Heart left ventricle (tissue), 16 donors: ENCODE measurements around the gene RPS16. TPM values are rescaled to one million over a fixed set of nuclear protein-coding genes. Genes with fewer than 3 reads are reported as not detected.

ENCODE experiments used
- ATAC-seq, 4 donors: fragments of 200-7000 bp; cut with Tn5 transposase; one replicate each; pipeline ENCODE4 v1.9.1; 2020 to 2022; ENCODE audit warnings: moderate library complexity in 4 of 4, mild to moderate bottlenecking in 3 of 4, moderate number of reproducible peaks in 1 of 4
- DNase-seq, 5 donors: peaks; one replicate each; pipeline ENCODE4 v3.0.0-alpha.2; 2020
- H3K27ac ChIP-seq, 12 donors: fragments of 200-600 bp; sonication (generic) in 4 of 12; one replicate each; pipeline versions ENCODE4 v1.5.0 to v1.8.0; 2016 to 2022; ENCODE audit warnings: mild to moderate bottlenecking in 2 of 12
- H3K27me3 ChIP-seq, 9 donors: fragments of 200-600 bp; sonication (generic) in 2 of 9; one replicate each; pipeline versions ENCODE4 v1.5.1 to v1.8.0; 2016 to 2022; ENCODE audit warnings: mild to moderate bottlenecking in 3 of 9
- H3K36me3 ChIP-seq, 9 donors: fragments of 200-600 bp; sonication (generic) in 2 of 9; one replicate each; pipeline versions ENCODE4 v1.5.0 to v1.8.0; 2018 to 2022; ENCODE audit warnings: mild to moderate bottlenecking in 2 of 9
- H3K4me1 ChIP-seq, 12 donors: fragments of 200-600 bp; sonication (generic) in 4 of 12; one replicate each; pipeline versions ENCODE4 v1.5.0 to v1.8.0; 2016 to 2022; ENCODE audit warnings: mild to moderate bottlenecking in 3 of 12
- H3K4me3 ChIP-seq, 12 donors: fragments of 200-600 bp; sonication (generic) in 4 of 12; one replicate each; pipeline versions ENCODE4 v1.5.0 to v1.8.0; 2017 to 2022; ENCODE audit warnings: mild to moderate bottlenecking in 9 of 12, moderate library complexity in 4 of 12
- H3K9me3 ChIP-seq, 12 donors: fragments of 200-600 bp; sonication (generic) in 4 of 12; one replicate each; pipeline versions ENCODE4 v1.5.0 to v1.8.0; 2016 to 2022; ENCODE audit warnings: mild to moderate bottlenecking in 1 of 12
- POLR2A ChIP-seq, 2 donors: fragments of 450-650 bp; IDR thresholded peaks; one replicate each; pipeline ENCODE4 v1.6.1; 2017; ENCODE audit warnings: antibody characterized with exemption in 2 of 2, mild to moderate bottlenecking in 2 of 2, moderate library complexity in 2 of 2
- WGBS, 4 donors: extraction: QIAGEN DNeasy Blood & Tissue Kit in 2 of 4; methylation state at CpG; one replicate each; pipeline versions ENCODE4 v1.1.5 to v1.1.7; 2013 to 2018; 5-methylcytosine and 5-hydroxymethylcytosine counted together
- intact Hi-C, 10 donors: fragments of 100-400 bp; cut with DNase I; formaldehyde crosslinking; loops; one replicate each; pipeline versions ENCODE4 v1.11.1 to v1.14.2; 2022
- microRNA-seq, 4 donors: library from miRNA; unstranded; fragments of <30 nt; microRNA quantifications; one replicate each; pipeline versions ENCODE4 to v1.2.0, GENCODE V29; 2017 to 2020
- polyA plus RNA-seq, 2 donors: library from polyadenylated mRNA; stranded (reverse); fragments of 200-250 nt; gene quantifications; one replicate each; pipeline ENCODE4 v1.2.3, GENCODE V29; 2013
- total RNA-seq, 9 donors: library from RNA; depleted of rRNA in 2 of 9; stranded (reverse); fragments of >200 nt in 2 of 9; fragmentation: NEBNext Ultra II Directional in 3 of 9; extraction: Animal tissue kit (Norgen Biotek cat#: 25700) in 3 of 9; gene quantifications; one replicate each; pipeline versions ENCODE4 v1.1.0 to v1.2.4, GENCODE V29; 2016 to 2023
- TF ChIP-seq, protein P1 (sequence below), 12 donors: fragments of 200-600 bp; sonication (generic) in 4 of 12; IDR thresholded peaks; one replicate each; pipeline versions ENCODE4 v1.5.0 to v1.8.0; 2018 to 2022; ENCODE audit warnings: antibody characterized with exemption in 12 of 12, mild to moderate bottlenecking in 5 of 12
- donor health status: ischemic (EF 13 %, LVEDD 7.1; RV severe dilation, severe dysfunction).
- donor health status: healthy with polysubstance abuse.
- donor health status: DM: no; HTN: yes; CAD: no.
- donor health status: DM: no; HTN: no; CAD: no.
- donor health status: ischemic (EF 25% LVEDD 6.9; RV normal size, moderate dysfunction).
- donor health status: ischemic (EF 25% LVEDD 5.7; RV mildly dilated, moderate dysfunction).
- donor health status: healthy.
- donor health status: DM: yes; HTN: yes; CAD: no.
- donor health status: ischemic (EF 35%, LVEDD 5.7; RV mildly dilated, moderate dysfunction).
- donor health status: nonischemic (EF 11% LVEDD 7.7; RV severe dilation, severe dysfunction).
- donor health status: DM: yes; HTN: yes; CAD: no.
- donor health status: PGD.
- donor health status: ischemic (EF 29% LVEDD 5.4; RV normal size, mild dysfunction).
- donor health status: nonischemic (EF 23%, LVEDD 6.1; RV moderate dilation, normal function).

Gene RPS16
- total and polyA plus RNA-seq, 11 donors: 617 to 2,656 (median 1,374) TPM

DNA sequence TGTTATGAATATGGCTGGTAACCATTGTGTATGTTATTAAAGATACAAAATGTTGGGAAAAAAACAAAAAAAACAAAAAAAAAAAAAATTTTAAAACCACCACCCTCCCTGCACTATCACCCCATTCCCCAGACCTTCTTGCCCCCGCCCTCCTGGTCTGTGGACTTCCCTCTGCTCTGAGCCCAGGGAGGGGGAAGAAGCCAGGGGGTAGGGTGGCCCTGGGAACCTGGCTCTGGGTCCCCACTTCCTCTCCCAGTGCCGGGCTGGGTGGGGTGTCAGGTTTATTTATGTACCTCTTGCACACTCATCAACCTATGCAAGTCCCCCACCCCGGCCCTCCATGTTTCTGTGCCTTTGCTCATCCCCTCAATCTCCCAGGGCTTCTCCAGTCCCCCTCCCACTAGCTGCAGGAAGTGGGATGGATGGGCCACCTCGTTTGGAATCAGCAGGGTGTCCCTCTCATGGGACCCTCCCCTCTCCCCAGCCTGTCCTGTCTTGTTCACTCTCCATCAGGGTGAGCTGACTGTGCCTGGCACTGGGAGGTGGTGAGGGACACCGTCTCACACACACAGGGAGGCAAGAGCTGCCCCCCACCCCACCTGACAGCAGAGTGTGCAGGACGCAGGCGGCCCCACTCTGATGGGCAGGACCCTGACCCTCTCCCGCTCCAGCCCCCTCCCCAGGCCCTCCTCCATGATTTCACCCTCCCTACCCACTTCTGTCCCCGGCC, 50.7 kb downstream of the RPS16 start:
- intact Hi-C loops: loop anchor here in 1 of 10 donors (5.0 kb wide), 1 partner anchor 38 kb away; no protein-coding TSS in a partner anchor
- 69 to 74% (median 71%) methylated on average over 7 to 9 of the region's 9 CpGs for WGBS, 4 donors

More for the DNA sequence above, 50.7 kb downstream of the RPS16 start:
- no peak overlapping the region for H3K4me3 ChIP-seq
- H3K4me1 ChIP-seq: peaks cover under 1 to 8% (median 5%) of the 10 kb centered on the region in 12 donors
- peaks cover 3 to 98% (median 94%) of the 10 kb centered on the region in 9 donors for H3K36me3 ChIP-seq
- peak in 1 of 4 donors; percentile 15 for ATAC-seq
- H3K27me3 ChIP-seq: no peaks in the 10 kb centered on the region
- H3K27ac ChIP-seq: no peak overlapping the region
- TF ChIP-seq POLR2A (IDR thresholded peaks at IDR 0.05): no peak
- TF ChIP-seq, protein P1, sequence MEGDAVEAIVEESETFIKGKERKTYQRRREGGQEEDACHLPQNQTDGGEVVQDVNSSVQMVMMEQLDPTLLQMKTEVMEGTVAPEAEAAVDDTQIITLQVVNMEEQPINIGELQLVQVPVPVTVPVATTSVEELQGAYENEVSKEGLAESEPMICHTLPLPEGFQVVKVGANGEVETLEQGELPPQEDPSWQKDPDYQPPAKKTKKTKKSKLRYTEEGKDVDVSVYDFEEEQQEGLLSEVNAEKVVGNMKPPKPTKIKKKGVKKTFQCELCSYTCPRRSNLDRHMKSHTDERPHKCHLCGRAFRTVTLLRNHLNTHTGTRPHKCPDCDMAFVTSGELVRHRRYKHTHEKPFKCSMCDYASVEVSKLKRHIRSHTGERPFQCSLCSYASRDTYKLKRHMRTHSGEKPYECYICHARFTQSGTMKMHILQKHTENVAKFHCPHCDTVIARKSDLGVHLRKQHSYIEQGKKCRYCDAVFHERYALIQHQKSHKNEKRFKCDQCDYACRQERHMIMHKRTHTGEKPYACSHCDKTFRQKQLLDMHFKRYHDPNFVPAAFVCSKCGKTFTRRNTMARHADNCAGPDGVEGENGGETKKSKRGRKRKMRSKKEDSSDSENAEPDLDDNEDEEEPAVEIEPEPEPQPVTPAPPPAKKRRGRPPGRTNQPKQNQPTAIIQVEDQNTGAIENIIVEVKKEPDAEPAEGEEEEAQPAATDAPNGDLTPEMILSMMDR (IDR thresholded peaks at IDR 0.05): no peak
- no peaks in the 10 kb centered on the region for H3K9me3 ChIP-seq
- DNase-seq: no peak

Small RNAs within 50 kb of the gene (microRNA-seq; reads per million reads assigned to microRNA genes)
- 0 to 0.62 (median 0.10) reads per million in 4 donors for gene MIR4530

Other genes with a start within 250 kb of the RPS16 start
- under 1 TPM in 1 of 9 donors, not detected in 8; 0.16 TPM for gene NCCRP1, start 239.0 kb downstream of the RPS16 start, total RNA-seq
- gene NCCRP1, start 239.0 kb downstream of the RPS16 start, polyA plus RNA-seq: not detected
- gene SYCN, start 231.7 kb downstream of the RPS16 start, total RNA-seq: under 1 TPM in 1 of 9 donors, not detected in 8; 0.77 TPM
- not detected for gene SYCN, start 231.7 kb downstream of the RPS16 start, polyA plus RNA-seq
- not detected for gene IFNL3, start 190.9 kb downstream of the RPS16 start, total RNA-seq
- not detected for gene IFNL3, start 190.9 kb downstream of the RPS16 start, polyA plus RNA-seq
- gene IFNL4, start 187.1 kb downstream of the RPS16 start, total RNA-seq: not detected
- not detected for gene IFNL4, start 187.1 kb downstream of the RPS16 start, polyA plus RNA-seq
- gene IFNL2, start 167.6 kb downstream of the RPS16 start, total RNA-seq: not detected
- not detected for gene IFNL2, start 167.6 kb downstream of the RPS16 start, polyA plus RNA-seq
- gene IFNL1, start 139.5 kb downstream of the RPS16 start, total RNA-seq: not detected
- gene IFNL1, start 139.5 kb downstream of the RPS16 start, polyA plus RNA-seq: not detected
- gene LRFN1, start 115.1 kb downstream of the RPS16 start, total RNA-seq: under 1 TPM in 8 of 9 donors, not detected in 1; 0.09 to 0.50 (median 0.28) TPM
- gene LRFN1, start 115.1 kb downstream of the RPS16 start, polyA plus RNA-seq: under 1 TPM; 0.14 to 0.34 TPM
- gene GMFG, start 99.9 kb downstream of the RPS16 start, total RNA-seq: 10 to 100 TPM in 8 of 9 donors, 1 to 10 TPM in 1; 6.4 to 93.3 (median 10.8) TPM
- 10 to 100 TPM; 16.8 to 18.7 TPM for gene GMFG, start 99.9 kb downstream of the RPS16 start, polyA plus RNA-seq
- gene SAMD4B, start 93.5 kb downstream of the RPS16 start, total RNA-seq: 100 to 1,000 TPM in 1 of 9 donors, 10 to 100 TPM in 8; 34.9 to 101 (median 52.3) TPM
- 10 to 100 TPM; 62.1 to 78.6 TPM for gene SAMD4B, start 93.5 kb downstream of the RPS16 start, polyA plus RNA-seq
- gene PAF1, start 44.8 kb downstream of the RPS16 start, total RNA-seq: 10 to 100 TPM; 32.8 to 75.7 (median 40.7) TPM
- 10 to 100 TPM; 32.5 to 61.1 TPM for gene PAF1, start 44.8 kb downstream of the RPS16 start, polyA plus RNA-seq
- 10 to 100 TPM; 26.3 to 53.0 (median 34.1) TPM for gene MED29, start 44.6 kb downstream of the RPS16 start, total RNA-seq
- gene MED29, start 44.6 kb downstream of the RPS16 start, polyA plus RNA-seq: 10 to 100 TPM; 34.1 to 46.0 TPM
- gene ZFP36, start 29.1 kb downstream of the RPS16 start, total RNA-seq: 100 to 1,000 TPM in 2 of 9 donors, 10 to 100 TPM in 7; 16.1 to 145 (median 51.1) TPM
- gene ZFP36, start 29.1 kb downstream of the RPS16 start, polyA plus RNA-seq: 10 to 100 TPM; 45.8 to 65.1 TPM
- 10 to 100 TPM in 8 of 9 donors, 1 to 10 TPM in 1; 9.2 to 38.5 (median 14.6) TPM for gene PLEKHG2, start 23.3 kb downstream of the RPS16 start, total RNA-seq
- gene PLEKHG2, start 23.3 kb downstream of the RPS16 start, polyA plus RNA-seq: 10 to 100 TPM in 1 of 2 donors, 1 to 10 TPM in 1; 8.9 to 11.7 TPM
- gene SUPT5H, start 9.6 kb upstream of the RPS16 start, total RNA-seq: 100 to 1,000 TPM in 1 of 9 donors, 10 to 100 TPM in 8; 64.2 to 113 (median 81.7) TPM
- gene SUPT5H, start 9.6 kb upstream of the RPS16 start, polyA plus RNA-seq: 100 to 1,000 TPM in 1 of 2 donors, 10 to 100 TPM in 1; 63.8 to 112 TPM
- gene TIMM50, start 44.9 kb upstream of the RPS16 start, total RNA-seq: 10 to 100 TPM; 66.0 to 91.3 (median 77.3) TPM
- 100 to 1,000 TPM; 103 to 106 TPM for gene TIMM50, start 44.9 kb upstream of the RPS16 start, polyA plus RNA-seq
- not detected for gene DLL3, start 63.0 kb upstream of the RPS16 start, total RNA-seq
- gene DLL3, start 63.0 kb upstream of the RPS16 start, polyA plus RNA-seq: not detected
- not detected for gene SELENOV, start 79.2 kb upstream of the RPS16 start, total RNA-seq
- gene SELENOV, start 79.2 kb upstream of the RPS16 start, polyA plus RNA-seq: not detected
- 1 to 10 TPM; 1.1 to 5.1 (median 2.9) TPM for gene EID2B, start 96.9 kb upstream of the RPS16 start, total RNA-seq
- gene EID2B, start 96.9 kb upstream of the RPS16 start, polyA plus RNA-seq: 1 to 10 TPM; 1.4 to 2.2 TPM
- 10 to 100 TPM in 7 of 9 donors, 1 to 10 TPM in 2; 7.1 to 14.6 (median 12.6) TPM for gene EID2, start 104.2 kb upstream of the RPS16 start, total RNA-seq
- 10 to 100 TPM; 12.9 to 16.5 TPM for gene EID2, start 104.2 kb upstream of the RPS16 start, polyA plus RNA-seq
- not detected for gene LGALS13, start 166.6 kb upstream of the RPS16 start, total RNA-seq
- not detected for gene LGALS13, start 166.6 kb upstream of the RPS16 start, polyA plus RNA-seq
- gene LGALS16, start 220.0 kb upstream of the RPS16 start, total RNA-seq: not detected
- not detected for gene LGALS16, start 220.0 kb upstream of the RPS16 start, polyA plus RNA-seq